Kasumi-1 (cell line): ENCODE results near the gene NUP153.
"Not testable (repeated sequence)": the region's sequence is repeated elsewhere in the genome, so short reads cannot be mapped to it uniquely, and the experiment has no call there.

Experiments
- DNase-seq, 2 experiments: peaks; one replicate each; lab custom pipeline; 2025; lab: John Stamatoyannopoulos, UW

The NUP153 gene

GRCh38 chr6:17602888-17603287, 103.8 kb downstream of the NUP153 start:
- DNase-seq, result no peak

GRCh38 chr6:17601386-17601703, 105.4 kb downstream of the NUP153 start:
- no peak for DNase-seq

GRCh38 chr6:17600527-17601385, 106.0 kb downstream of the NUP153 start:
- peak in 1 of 2 experiments; percentile 8 for DNase-seq

GRCh38 chr6:17599877-17600526, 106.7 kb downstream of the NUP153 start, which contains the start of gene FAM8A1:
Gene FAM8A1, plus strand, starts transcription at chr6:17600302. Its CDS starts 108 bp downstream, at chr6:17600410.
- DNase-seq, result peak; percentile 77 to 81

GRCh38 chr6:17596085-17596484, 110.6 kb downstream of the NUP153 start:
- no peak for DNase-seq

- DNase-seq, result no peak
Measured at GRCh38 chr6:17593246-17593645, 113.5 kb downstream of the NUP153 start.

GRCh38 chr6:17591287-17591686, 115.4 kb downstream of the NUP153 start:
- DNase-seq, result no peak

- DNase-seq, result no peak
Measured at GRCh38 chr6:17589406-17590096, 117.2 kb downstream of the NUP153 start.

GRCh38 chr6:17588011-17588410, 118.7 kb downstream of the NUP153 start:
- DNase-seq, result no peak

- not testable (repeated sequence) for DNase-seq
Measured at GRCh38 chr6:17586623-17587022, 120.1 kb downstream of the NUP153 start.

GRCh38 chr6:17585766-17586490, 120.8 kb downstream of the NUP153 start:
- DNase-seq, result peak; percentile 18 to 22

- peak; percentile 80 to 87 for DNase-seq
Measured at GRCh38 chr6:17584241-17584803, 122.4 kb downstream of the NUP153 start.

- no peak for DNase-seq
Measured at GRCh38 chr6:17583811-17584210, 122.9 kb downstream of the NUP153 start.

- not testable (repeated sequence) for DNase-seq
Measured at GRCh38 chr6:17581282-17581681, 125.4 kb downstream of the NUP153 start.

- DNase-seq, result no peak
Measured at GRCh38 chr6:17580518-17581048, 126.1 kb downstream of the NUP153 start.

- DNase-seq, result no peak
Measured at GRCh38 chr6:17577059-17577458, 129.7 kb downstream of the NUP153 start.

- DNase-seq, result no peak
Measured at GRCh38 chr6:17574866-17575560, 131.7 kb downstream of the NUP153 start.

GRCh38 chr6:17565399-17565798, 141.3 kb downstream of the NUP153 start:
- DNase-seq, result no peak
